ENCODE measurements around the gene ICAM5.

ICAM5 gene

GRCh38 chr19:10268071-10268470, 21.7 kb upstream of the ICAM5 start:
- no peak for TF ChIP-seq MYC (IDR thresholded peaks at IDR 0.05; ENCODE audit: low read depth, low read length)
- no peak for TF ChIP-seq MAX (IDR thresholded peaks at IDR 0.05; ENCODE audit: low read depth, low read length)
- no peak for TF ChIP-seq POLR2A (IDR thresholded peaks at IDR 0.05; ENCODE audit: extremely low read depth, insufficient read length)
- TF ChIP-seq CTCF (IDR thresholded peaks at IDR 0.05; ENCODE audit: low read depth, low read length) = no peak
- no peak overlapping the region for H3K4me3 ChIP-seq (ENCODE audit: low read depth, low read length)
- peak; percentile 36 for DNase-seq (ENCODE audit: low read depth)

DNA sequence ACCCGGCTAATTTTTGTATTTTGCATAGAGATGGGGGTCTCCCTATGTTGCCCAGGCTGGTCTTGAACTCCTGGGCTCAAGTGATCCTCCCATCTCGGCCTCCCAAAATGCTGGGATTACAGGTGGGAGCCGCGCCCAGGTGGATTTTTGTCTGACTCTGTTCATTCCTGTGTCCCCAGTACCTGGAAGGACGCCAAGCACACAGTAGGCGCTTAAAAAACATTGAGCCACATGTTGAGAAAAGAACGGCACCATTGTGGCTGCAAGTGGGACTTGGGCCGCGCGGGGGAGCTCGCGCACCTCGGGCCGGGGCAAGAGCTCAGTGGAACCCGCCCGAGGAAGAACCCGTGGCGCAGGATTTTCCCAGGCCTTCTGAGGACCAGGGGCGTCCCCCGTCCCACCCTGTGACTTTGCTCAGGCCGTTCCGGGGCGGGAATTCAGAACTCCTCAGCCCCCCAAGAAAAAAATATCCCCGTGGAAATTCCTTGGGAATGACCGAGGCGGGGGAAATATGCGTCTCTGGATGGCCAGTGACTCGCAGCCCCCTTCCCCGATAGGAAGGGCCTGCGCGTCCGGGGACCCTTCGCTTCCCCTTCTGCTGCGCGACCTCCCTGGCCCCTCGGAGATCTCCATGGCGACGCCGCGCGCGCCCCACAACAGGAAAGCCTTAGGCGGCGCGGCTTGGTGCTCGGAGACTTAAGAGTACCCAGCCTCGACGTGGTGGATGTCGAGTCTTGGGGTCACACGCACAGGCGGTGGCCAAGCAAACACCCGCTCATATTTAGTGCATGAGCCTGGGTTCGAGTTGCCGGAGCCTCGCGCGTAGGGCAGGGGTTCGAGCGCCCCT, 20.2 kb upstream of the ICAM5 start:
- H3K4me3 ChIP-seq (ENCODE audit: low read depth, low read length) = peak overlapping the region; percentile 41
- TF ChIP-seq POLR2A (IDR thresholded peaks at IDR 0.05; ENCODE audit: extremely low read depth, insufficient read length) (no peak), CTCF (IDR thresholded peaks at IDR 0.05; ENCODE audit: low read depth, low read length) (peak; percentile 100), MYC (IDR thresholded peaks at IDR 0.05; ENCODE audit: low read depth, low read length) (no peak)
- DNase-seq (ENCODE audit: low read depth) = peak; percentile 99

- TF ChIP-seq MAX (IDR thresholded peaks at IDR 0.05; ENCODE audit: low read depth, low read length) (no peak), CTCF (IDR thresholded peaks at IDR 0.05; ENCODE audit: low read depth, low read length) (no peak), POLR2A (IDR thresholded peaks at IDR 0.05; ENCODE audit: extremely low read depth, insufficient read length) (no peak), MYC (IDR thresholded peaks at IDR 0.05; ENCODE audit: low read depth, low read length) (no peak)
- peak overlapping the region; percentile 42 for H3K4me3 ChIP-seq (ENCODE audit: low read depth, low read length)
- peak; percentile 100 for DNase-seq (ENCODE audit: low read depth)
Measured at GRCh38 chr19:10270180-10270615, 19.6 kb upstream of the ICAM5 start.

- DNase-seq (ENCODE audit: low read depth) = peak; percentile 98
- H3K4me3 ChIP-seq (ENCODE audit: low read depth, low read length) = peak within 1 kb of the TSS; percentile 42
- peak; percentile 45 for TF ChIP-seq CTCF (IDR thresholded peaks at IDR 0.05; ENCODE audit: low read depth, low read length)
- TF ChIP-seq POLR2A (IDR thresholded peaks at IDR 0.05; ENCODE audit: extremely low read depth, insufficient read length) = no peak
Measured at GRCh38 chr19:10270616-10271394, 18.9 kb upstream of the ICAM5 start, which contains the start of gene ICAM1. TSS of gene ICAM1 (plus strand) at chr19:10271120. CDS start at chr19:10271160, 40 bp downstream.

- peak overlapping the region; percentile 42 for H3K4me3 ChIP-seq (ENCODE audit: low read depth, low read length)
- DNase-seq (ENCODE audit: low read depth) = peak; percentile 77
- no peak for TF ChIP-seq MYC (IDR thresholded peaks at IDR 0.05; ENCODE audit: low read depth, low read length)
Measured at GRCh38 chr19:10271543-10272086, 18.1 kb upstream of the ICAM5 start.

GRCh38 chr19:10274589-10274988, 15.2 kb upstream of the ICAM5 start:
- peak; percentile 36 for DNase-seq (ENCODE audit: low read depth)
- no peak overlapping the region for H3K4me3 ChIP-seq (ENCODE audit: low read depth, low read length)
- TF ChIP-seq MYC (IDR thresholded peaks at IDR 0.05; ENCODE audit: low read depth, low read length) (no peak), MAX (IDR thresholded peaks at IDR 0.05; ENCODE audit: low read depth, low read length) (no peak), CTCF (IDR thresholded peaks at IDR 0.05; ENCODE audit: low read depth, low read length) (no peak), POLR2A (IDR thresholded peaks at IDR 0.05; ENCODE audit: extremely low read depth, insufficient read length) (no peak)
